ENCODE results near the gene TRAM2. TPM values are rescaled to one million over a fixed set of nuclear protein-coding genes. Genes with fewer than 3 reads are reported as not detected.

The TRAM2 gene
- total and polyA plus RNA-seq, 2 donors from 2014 or later, result 4.5 to 20.7 TPM

DNA sequence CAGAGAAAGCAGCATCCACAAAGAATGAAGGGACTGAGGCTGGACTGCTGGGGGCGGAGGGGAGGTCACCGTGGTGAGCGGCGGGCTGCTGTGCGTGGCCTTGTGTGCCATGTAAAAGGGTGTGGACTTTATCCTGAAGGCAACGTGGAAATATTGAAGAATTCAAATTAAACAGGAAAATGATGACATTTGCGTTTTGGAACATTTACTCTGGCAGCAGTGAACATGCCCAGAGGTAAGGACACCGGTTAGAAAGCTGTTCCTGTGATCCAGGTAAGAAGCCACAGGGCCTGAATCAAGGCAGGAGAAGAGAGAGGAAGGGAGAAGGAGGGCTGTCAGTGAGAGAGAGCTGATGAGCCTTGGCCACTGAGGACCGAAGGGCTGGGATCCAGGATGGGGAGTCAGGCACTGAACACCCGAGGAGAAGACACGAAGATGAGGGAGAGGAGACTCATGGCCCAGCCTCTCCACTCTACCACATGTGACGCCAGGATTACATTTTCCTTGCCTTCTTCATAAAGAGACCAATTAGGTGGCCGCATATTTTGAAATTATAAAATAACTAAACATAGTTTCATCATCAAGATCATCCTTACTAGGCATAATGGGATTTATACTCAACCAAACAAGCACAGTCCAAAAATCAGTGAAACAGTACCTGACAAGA lies 58.4 kb downstream of the TRAM2 start:
- DNase-seq (no peak), FAIRE-seq (no peak)
- H3K36me3 ChIP-seq (ENCODE audit: control insufficient read depth in 2 of 3, insufficient read depth in 3 of 3, low read length in 3 of 3), result peaks cover 0 to 14% (median 2%) of the 10 kb centered on the region in 3 donors
- TF ChIP-seq, protein P1, sequence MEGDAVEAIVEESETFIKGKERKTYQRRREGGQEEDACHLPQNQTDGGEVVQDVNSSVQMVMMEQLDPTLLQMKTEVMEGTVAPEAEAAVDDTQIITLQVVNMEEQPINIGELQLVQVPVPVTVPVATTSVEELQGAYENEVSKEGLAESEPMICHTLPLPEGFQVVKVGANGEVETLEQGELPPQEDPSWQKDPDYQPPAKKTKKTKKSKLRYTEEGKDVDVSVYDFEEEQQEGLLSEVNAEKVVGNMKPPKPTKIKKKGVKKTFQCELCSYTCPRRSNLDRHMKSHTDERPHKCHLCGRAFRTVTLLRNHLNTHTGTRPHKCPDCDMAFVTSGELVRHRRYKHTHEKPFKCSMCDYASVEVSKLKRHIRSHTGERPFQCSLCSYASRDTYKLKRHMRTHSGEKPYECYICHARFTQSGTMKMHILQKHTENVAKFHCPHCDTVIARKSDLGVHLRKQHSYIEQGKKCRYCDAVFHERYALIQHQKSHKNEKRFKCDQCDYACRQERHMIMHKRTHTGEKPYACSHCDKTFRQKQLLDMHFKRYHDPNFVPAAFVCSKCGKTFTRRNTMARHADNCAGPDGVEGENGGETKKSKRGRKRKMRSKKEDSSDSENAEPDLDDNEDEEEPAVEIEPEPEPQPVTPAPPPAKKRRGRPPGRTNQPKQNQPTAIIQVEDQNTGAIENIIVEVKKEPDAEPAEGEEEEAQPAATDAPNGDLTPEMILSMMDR (IDR thresholded peaks at IDR 0.05; ENCODE audit: borderline replicate concordance, extremely low read depth, insufficient read depth), result no peak
- no peaks in the 10 kb centered on the region for H3K9me3 ChIP-seq (ENCODE audit: control insufficient read depth in 2 of 3, insufficient read depth in 1 of 3, low read length in 3 of 3)
- peak overlapping the region in 1 of 2 donors; percentile 67 for H3K27ac ChIP-seq (ENCODE audit: low read depth in 2 of 2, low read length in 2 of 2)
- no peaks in the 10 kb centered on the region for H3K27me3 ChIP-seq (ENCODE audit: control insufficient read depth, insufficient read depth, low read length)
- no peak overlapping the region for H3K9ac ChIP-seq (ENCODE audit: low read length in 3 of 3)
- intact Hi-C loops (cut with DNase I), result no loop called here
- H3K4me3 ChIP-seq (ENCODE audit: low read length in 3 of 3), result no peak overlapping the region
- H3K4me1 ChIP-seq (ENCODE audit: control insufficient read depth in 2 of 3, insufficient read depth in 2 of 3, low read depth in 1 of 3, low read length in 3 of 3), result peaks cover 0 to 8% (median 0%) of the 10 kb centered on the region in 3 donors

GRCh38 chr6:52517502-52518278 lies 59.2 kb downstream of the TRAM2 start:
- H3K9ac ChIP-seq (ENCODE audit: low read length in 3 of 3), result peak overlapping the region in 1 of 3 donors; percentile 12
- H3K27me3 ChIP-seq (ENCODE audit: control insufficient read depth, insufficient read depth, low read length), result no peaks in the 10 kb centered on the region
- no peak for FAIRE-seq
- H3K9me3 ChIP-seq (ENCODE audit: control insufficient read depth in 2 of 3, insufficient read depth in 1 of 3, low read length in 3 of 3), result no peaks in the 10 kb centered on the region
- H3K36me3 ChIP-seq (ENCODE audit: control insufficient read depth in 2 of 3, insufficient read depth in 3 of 3, low read length in 3 of 3), result peaks cover 0 to 14% (median 2%) of the 10 kb centered on the region in 3 donors
- TF ChIP-seq, protein P1 (IDR thresholded peaks at IDR 0.05; ENCODE audit: borderline replicate concordance, extremely low read depth, insufficient read depth), result no peak
- H3K4me1 ChIP-seq (ENCODE audit: control insufficient read depth in 2 of 3, insufficient read depth in 2 of 3, low read depth in 1 of 3, low read length in 3 of 3), result peaks cover 0 to 9% (median 0%) of the 10 kb centered on the region in 3 donors
- peak overlapping the region in 1 of 2 donors; percentile 67 for H3K27ac ChIP-seq (ENCODE audit: low read depth in 2 of 2, low read length in 2 of 2)
- DNase-seq, result peak in 1 of 5 donors; percentile 92
- intact Hi-C loops (cut with DNase I), result no loop called here
- no peak overlapping the region for H3K4me3 ChIP-seq (ENCODE audit: low read length in 3 of 3)

GRCh38 chr6:52516943-52517342 lies 59.9 kb downstream of the TRAM2 start:
- Histone ChIP-seq H3K4me1 (ENCODE audit: control insufficient read depth in 2 of 3, insufficient read depth in 2 of 3, low read depth in 1 of 3, low read length in 3 of 3) (peaks cover 0 to 11% (median 0%) of the 10 kb centered on the region in 3 donors), H3K36me3 (ENCODE audit: control insufficient read depth in 2 of 3, insufficient read depth in 3 of 3, low read length in 3 of 3) (peaks cover 0 to 14% (median 2%) of the 10 kb centered on the region in 3 donors), H3K27me3 (ENCODE audit: control insufficient read depth, insufficient read depth, low read length) (no peaks in the 10 kb centered on the region), H3K27ac (ENCODE audit: low read depth in 2 of 2, low read length in 2 of 2) (no peak overlapping the region), H3K4me3 (ENCODE audit: low read length in 3 of 3) (no peak overlapping the region), H3K9me3 (ENCODE audit: control insufficient read depth in 2 of 3, insufficient read depth in 1 of 3, low read length in 3 of 3) (no peaks in the 10 kb centered on the region), H3K9ac (ENCODE audit: low read length in 3 of 3) (no peak overlapping the region)
- DNase-seq (no peak), FAIRE-seq (no peak)
- intact Hi-C loops (cut with DNase I), result no loop called here
- TF ChIP-seq, protein P1 (IDR thresholded peaks at IDR 0.05; ENCODE audit: borderline replicate concordance, extremely low read depth, insufficient read depth), result no peak
